H1 (cell line): ENCODE measurements around the gene CX3CL1. TPM values are rescaled to one million over a fixed set of nuclear protein-coding genes. Genes with fewer than 3 reads are reported as not detected.

ENCODE experiments used
- CTCF ChIA-PET: fragments of 300-600 bp; sonication (Branson Sonifier 250); formaldehyde crosslinking; loops from one replicate; lab custom pipeline; 2021; ENCODE audit not compliant: partially characterized antibody; lab: Charles Lee
- POLR2A ChIA-PET: fragments of 300-600 bp; sonication (Branson Sonifier 250); formaldehyde crosslinking; loops from one replicate; lab custom pipeline; 2021; ENCODE audit warnings: inconsistent platforms; ENCODE audit not compliant: partially characterized antibody; lab: Charles Lee
- DNase-seq, 2 experiments: peaks; one replicate each; pipeline versions ENCODE4 v3.0.0 to v3.0.0-alpha.2; 2010 to 2022; ENCODE audit warnings: low spot score in 2 of 2, low read depth in 1 of 2, mixed read lengths in 1 of 2
- FAIRE-seq: peaks from 2 replicates; lab custom pipeline; 2011; peaks lifted over from hg19 to GRCh38; lab: Jason Lieb, UNC
- H2AFZ ChIP-seq: 2 replicates; pipeline ENCODE4 v1.8.1; 2012; ENCODE audit warnings: low read length, inconsistent platforms
- H2AK5ac ChIP-seq: 2 replicates; pipeline ENCODE4 v1.6.1; 2013; ENCODE audit warnings: low read depth, low read length
- H2BK120ac ChIP-seq: replicated peaks from 2 replicates; pipeline ENCODE3; 2013; ENCODE audit warnings: low read depth, low read length, inconsistent platforms
- H2BK12ac ChIP-seq: 2 replicates; pipeline ENCODE4 v1.6.1; 2013; ENCODE audit warnings: low read depth, low read length
- H2BK15ac ChIP-seq: 2 replicates; pipeline ENCODE4 v1.6.1; 2013; ENCODE audit warnings: low read length
- H2BK20ac ChIP-seq: 2 replicates; pipeline ENCODE4 v1.6.1; 2013; ENCODE audit warnings: low read length
- H2BK5ac ChIP-seq: 2 replicates; pipeline ENCODE4 v1.6.1; 2013; ENCODE audit warnings: low read depth, low read length
- H3K14ac ChIP-seq: 2 replicates; pipeline ENCODE4 v1.6.1; 2013; ENCODE audit warnings: inconsistent platforms; ENCODE audit not compliant: insufficient read length
- H3K18ac ChIP-seq: 2 replicates; pipeline ENCODE4 v1.6.1; 2013; ENCODE audit warnings: low read length; ENCODE audit errors: extremely low read depth
- H3K23ac ChIP-seq: 2 replicates; pipeline ENCODE4 v1.6.1; 2013; ENCODE audit warnings: inconsistent platforms; ENCODE audit not compliant: insufficient read length
- H3K23me2 ChIP-seq: 2 replicates; pipeline ENCODE4 v1.6.1; 2013; ENCODE audit warnings: low read depth, low read length
- H3K27ac ChIP-seq: 2 replicates; pipeline ENCODE4 v1.6.1; 2011; ENCODE audit warnings: low read depth, low read length, inconsistent platforms
- H3K27me3 ChIP-seq, 4 experiments: replicated peaks in 1 of 4; 1 replicate in 1 of 4; 2 replicates in 3 of 4; pipeline versions ENCODE4 v1.6.1 to v1.8.1; 2011 to 2013; ENCODE audit warnings: low read length in 3 of 4, mild to moderate bottlenecking in 3 of 4, inconsistent platforms in 2 of 4, mixed read lengths in 2 of 4, moderate library complexity in 1 of 4; ENCODE audit not compliant: control insufficient read depth in 3 of 4, insufficient read depth in 3 of 4; ENCODE audit errors: extremely low read depth in 1 of 4
- H3K36me3 ChIP-seq, 4 experiments: 2 replicates each; pipeline versions ENCODE4 v1.6.1 to v1.8.1; 2011 to 2013; ENCODE audit warnings: mild to moderate bottlenecking in 4 of 4, low read length in 3 of 4, moderate library complexity in 2 of 4, control low read depth in 1 of 4, inconsistent platforms in 1 of 4; ENCODE audit not compliant: insufficient read depth in 4 of 4, control insufficient read depth in 2 of 4
- H3K4ac ChIP-seq: replicated peaks from 2 replicates; pipeline ENCODE3; 2013; ENCODE audit warnings: low read length, low read depth, mixed read lengths, inconsistent platforms; ENCODE audit not compliant: insufficient read length
- H3K4me1 ChIP-seq, 4 experiments: replicated peaks in 1 of 4; 1 replicate in 1 of 4; 2 replicates in 3 of 4; pipeline versions ENCODE4 v1.6.1 to v1.8.1; 2011 to 2013; ENCODE audit warnings: low read length in 3 of 4, inconsistent platforms in 2 of 4, mixed read lengths in 1 of 4; ENCODE audit not compliant: insufficient read depth in 4 of 4, control insufficient read depth in 3 of 4
- H3K4me2 ChIP-seq, 2 experiments: 2 replicates each; pipeline versions ENCODE4 v1.6.1 to v1.8.1; 2011 to 2013; ENCODE audit warnings: low read depth in 2 of 2, low read length in 2 of 2, control low read depth in 1 of 2, inconsistent platforms in 1 of 2, mild to moderate bottlenecking in 1 of 2; ENCODE audit not compliant: insufficient read depth in 1 of 2
- H3K4me3 ChIP-seq, 4 experiments: fragments of 200-600, 300-600 bp in 1 of 4; sonication (generic), shearing (Covaris generic), sonication (Bioruptor Twin) in 1 of 4; 2 replicates each; pipeline versions ENCODE4 v1.5.1 to v1.8.1; 2011 to 2016; ENCODE audit warnings: low read length in 4 of 4, low read depth in 3 of 4, control low read depth in 2 of 4, inconsistent platforms in 2 of 4, mild to moderate bottlenecking in 2 of 4, mixed read lengths in 1 of 4, moderate library complexity in 1 of 4; ENCODE audit not compliant: insufficient read depth in 2 of 4; ENCODE audit errors: extremely low read depth in 1 of 4
- H3K56ac ChIP-seq: replicated peaks from 2 replicates; pipeline ENCODE3; 2013; ENCODE audit warnings: low read depth, mild to moderate bottlenecking, mixed read lengths, low read length, inconsistent platforms; ENCODE audit not compliant: insufficient read length
- H3K79me1 ChIP-seq: 2 replicates; pipeline ENCODE4 v1.6.1; 2013; ENCODE audit warnings: low read depth, low read length, control low read depth
- H3K79me2 ChIP-seq, 2 experiments: 2 replicates each; pipeline versions ENCODE4 v1.6.1 to v1.8.1; 2012 to 2013; ENCODE audit warnings: low read length in 2 of 2, mild to moderate bottlenecking in 2 of 2, inconsistent platforms in 1 of 2; ENCODE audit not compliant: insufficient read depth in 2 of 2, control insufficient read depth in 1 of 2
- H3K9ac ChIP-seq, 4 experiments: replicated peaks in 1 of 4; 1 replicate in 1 of 4; 2 replicates in 3 of 4; pipeline versions ENCODE4 v1.6.1 to v1.8.1; 2011 to 2013; ENCODE audit warnings: low read depth in 3 of 4, low read length in 3 of 4, control low read depth in 2 of 4, mild to moderate bottlenecking in 2 of 4, moderate library complexity in 2 of 4, inconsistent platforms in 1 of 4; ENCODE audit errors: extremely low read depth in 1 of 4
- H3K9me3 ChIP-seq, 2 experiments: 2 replicates each; pipeline versions ENCODE4 v1.6.1 to v1.8.1; 2012 to 2013; ENCODE audit warnings: mild to moderate bottlenecking in 2 of 2, moderate library complexity in 2 of 2, control low read depth in 1 of 2, inconsistent platforms in 1 of 2, low read depth in 1 of 2, low read length in 1 of 2, mixed read lengths in 1 of 2; ENCODE audit not compliant: insufficient read depth in 2 of 2
- H4K20me1 ChIP-seq, 2 experiments: replicated peaks in 1 of 2; 2 replicates each; pipeline versions ENCODE3 to v1.8.1; 2011 to 2013; ENCODE audit warnings: inconsistent platforms in 2 of 2, low read length in 2 of 2, mild to moderate bottlenecking in 1 of 2; ENCODE audit not compliant: insufficient read depth in 2 of 2, control insufficient read depth in 1 of 2
- H4K5ac ChIP-seq: 2 replicates; pipeline ENCODE4 v1.6.1; 2013; ENCODE audit warnings: low read length, low read depth, mixed read lengths, inconsistent platforms; ENCODE audit not compliant: insufficient read length
- H4K8ac ChIP-seq: 2 replicates; pipeline ENCODE4 v1.8.0; 2013; ENCODE audit warnings: mild to moderate bottlenecking, moderate library complexity, low read length, inconsistent platforms; ENCODE audit not compliant: insufficient read depth; ENCODE audit errors: extremely low read depth
- H4K91ac ChIP-seq: replicated peaks from 2 replicates; pipeline ENCODE3; 2013; ENCODE audit warnings: low read length, mixed read lengths, inconsistent platforms; ENCODE audit not compliant: insufficient read length
- BRCA1 ChIP-seq: IDR thresholded peaks from 2 replicates; pipeline ENCODE4 v1.6.1; 2012; ENCODE audit warnings: low read depth, low read length, improper control_type of control experiment
- CBX8 ChIP-seq: fragments of 300-800, 300-1000 bp; sonication (generic); IDR thresholded peaks from 2 replicates; pipeline ENCODE4 v1.7.1; 2016; ENCODE audit warnings: low read depth, low read length, borderline replicate concordance
- SP1 ChIP-seq: IDR thresholded peaks from 2 replicates; pipeline ENCODE4 v1.6.1; 2011; ENCODE audit warnings: low read depth, low read length
- TCF12 ChIP-seq: IDR thresholded peaks from 2 replicates; pipeline ENCODE4 v1.6.1; 2011; ENCODE audit warnings: low read depth, mild to moderate bottlenecking, low read length
- YY1 ChIP-seq: IDR thresholded peaks from 2 replicates; pipeline ENCODE4 v1.6.1; 2011; ENCODE audit warnings: low read depth, mild to moderate bottlenecking, low read length
- WGBS, 2 experiments: shearing (Covaris generic) in 1 of 2; methylation state at CpG; one replicate each; pipeline versions ENCODE4 v1.1.6 to v1.1.7; 2013 to 2015; ENCODE audit warnings: low lambda C conversion rate in 2 of 2, mixed read lengths in 2 of 2, inconsistent platforms in 1 of 2, low coverage in 1 of 2, missing lambda C conversion rate in 1 of 2; ENCODE audit not compliant: insufficient replicate concordance in 2 of 2, insufficient coverage in 1 of 2, insufficient read length in 1 of 2; ENCODE audit errors: extremely low coverage in 1 of 2, missing lambda C conversion rate in 1 of 2; 5-methylcytosine and 5-hydroxymethylcytosine counted together
- polyA plus RNA-seq, 7 experiments: library from polyadenylated mRNA; depleted of rRNA in 3 of 7; stranded (reverse) in 5 of 7; unstranded in 2 of 7; fragments of >200 nt in 5 of 7; fragments of 200-250 nt in 2 of 7; gene quantifications; 1 replicate in 5 of 7; 2 replicates in 1 of 7; 4 replicates in 1 of 7; pipeline versions ENCODE4 v1.2.1 to v1.2.3, GENCODE V29; 2011 to 2013; ENCODE audit warnings: missing spikeins in 2 of 7, mixed read lengths in 2 of 7
- total RNA-seq: library from RNA; stranded (reverse); fragmentation: NEBNext Ultra II Directional; extraction: Animal tissue kit (Norgen Biotek cat#: 25700); gene quantifications from 2 replicates; pipeline ENCODE4 v1.2.1, GENCODE V29; 2021

The CX3CL1 gene
- total and polyA plus RNA-seq, 2 of the 8 experiments (the other 6 are each of a cell fraction or from before 2014, with no cell fraction given), result 1.4 to 3.0 TPM

- no peak overlapping the region for H3K14ac ChIP-seq
- H4K91ac ChIP-seq, result no peak overlapping the region
- H3K4me2 ChIP-seq, result no peak overlapping the region
- H2BK15ac ChIP-seq, result no peak overlapping the region
- no peaks in the 10 kb centered on the region for H3K79me1 ChIP-seq
- no peaks in the 10 kb centered on the region for H3K27me3 ChIP-seq
- FAIRE-seq (no peak), DNase-seq (no peak)
- H3K79me2 ChIP-seq, result no peaks in the 10 kb centered on the region
- H3K4me1 ChIP-seq, result no peaks in the 10 kb centered on the region
- H3K27ac ChIP-seq, result no peak overlapping the region
- TF ChIP-seq TCF12 (no peak), BRCA1 (no peak), SP1 (no peak), CBX8 (no peak), YY1 (no peak)
- no peak overlapping the region for H2AK5ac ChIP-seq
- H3K36me3 ChIP-seq, result peaks cover 9 to 39% (median 30%) of the 10 kb centered on the region in 4 experiments; a peak in 7 of 8 replicates
- no peak overlapping the region for H3K4me3 ChIP-seq
- no peak overlapping the region for H3K18ac ChIP-seq
- no peak overlapping the region for H2BK5ac ChIP-seq
- no peak overlapping the region for H4K8ac ChIP-seq
- H3K56ac ChIP-seq, result no peak overlapping the region
- H4K5ac ChIP-seq, result no peak overlapping the region
- WGBS, 2 experiments, result 92% methylated on average over 8 of the region's 8 CpGs; no CpG with 5 or more reads in 1 of the 2 experiments
- H3K23ac ChIP-seq, result no peak overlapping the region
- H3K9me3 ChIP-seq, result no peaks in the 10 kb centered on the region
- H2AFZ ChIP-seq, result no peak overlapping the region
- no peak overlapping the region for H3K4ac ChIP-seq
- POLR2A ChIA-PET, result interaction anchor here (1.1 to 1.2 kb wide), 2 partner anchors 9 to 19 kb away, joined by 3 to 4 read pairs; partner anchors contain the start of genes CIAPIN1 and COQ9
- no peak overlapping the region for H3K9ac ChIP-seq
- no peak overlapping the region for H2BK120ac ChIP-seq
- CTCF ChIA-PET, result interaction anchor here (1.7 to 19.2 kb wide), 3 partner anchors 9 to 123 kb away, joined by 3 to 513 read pairs (median 20); no protein-coding TSS in a partner anchor
- no peak overlapping the region for H2BK20ac ChIP-seq
- peaks cover 0 to 2% of the 10 kb centered on the region in 2 experiments for H4K20me1 ChIP-seq
- no peaks in the 10 kb centered on the region for H3K23me2 ChIP-seq
- H2BK12ac ChIP-seq, result no peak overlapping the region
Observed at GRCh38 chr16:57427307-57427706, 55.0 kb downstream of the CX3CL1 start.
